Stimulated activated CD8-positive, alpha-beta memory T cell treated with anti-CD3 and anti-CD28 coated beads, Interleukin-4, amount 100 ng/mL, for 24 hours (primary cell): ENCODE measurements around the gene BMPR1B.
"Not testable (repeated sequence)": the region's sequence is repeated elsewhere in the genome, so short reads cannot be mapped to it uniquely, and the experiment has no call there.

Source experiments
- DNase-seq: peaks from one replicate; pipeline ENCODE4 v3.0.0-alpha.2; 2020; ENCODE audit warnings: low read depth

Gene BMPR1B

DNA sequence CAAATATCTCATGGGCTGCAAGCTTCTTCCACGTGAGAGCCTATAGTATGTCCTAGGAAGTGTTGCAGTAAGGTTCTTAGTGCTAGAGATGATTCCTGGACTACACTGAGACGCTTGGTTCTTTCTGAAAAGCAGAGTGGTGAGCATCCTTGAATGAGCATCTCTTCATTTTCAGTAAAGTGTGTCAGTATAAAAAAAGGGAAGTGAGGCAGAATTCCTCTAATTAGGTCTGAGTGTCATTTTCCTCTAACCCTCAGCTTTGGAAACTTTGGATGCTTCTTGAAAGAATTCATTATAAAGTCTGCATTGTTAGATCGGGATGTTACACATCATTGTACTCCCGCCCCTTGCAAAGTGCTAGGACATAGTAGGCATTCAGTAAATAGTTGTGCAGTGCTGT, 5.2 kb downstream of the BMPR1B start:
- DNase-seq = no peak

DNA sequence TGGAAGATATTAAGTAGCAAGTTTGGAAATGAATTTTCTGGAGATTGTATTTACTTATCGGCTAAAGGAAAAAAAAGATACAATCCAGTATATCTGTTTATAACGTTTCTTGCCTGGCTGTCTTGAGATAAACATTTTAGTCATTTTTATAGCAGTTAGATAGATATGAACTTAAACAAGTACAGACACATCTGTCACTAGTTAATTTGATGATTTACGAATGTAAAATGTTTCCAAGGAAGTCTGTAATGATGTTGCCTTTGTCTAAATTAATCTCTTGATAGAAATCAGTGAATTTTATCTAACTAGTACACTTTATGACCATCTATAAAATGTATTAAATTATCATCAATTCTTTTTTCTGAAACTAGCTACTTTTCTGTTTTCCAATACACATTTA, 5.7 kb downstream of the BMPR1B start:
- no peak for DNase-seq

DNA sequence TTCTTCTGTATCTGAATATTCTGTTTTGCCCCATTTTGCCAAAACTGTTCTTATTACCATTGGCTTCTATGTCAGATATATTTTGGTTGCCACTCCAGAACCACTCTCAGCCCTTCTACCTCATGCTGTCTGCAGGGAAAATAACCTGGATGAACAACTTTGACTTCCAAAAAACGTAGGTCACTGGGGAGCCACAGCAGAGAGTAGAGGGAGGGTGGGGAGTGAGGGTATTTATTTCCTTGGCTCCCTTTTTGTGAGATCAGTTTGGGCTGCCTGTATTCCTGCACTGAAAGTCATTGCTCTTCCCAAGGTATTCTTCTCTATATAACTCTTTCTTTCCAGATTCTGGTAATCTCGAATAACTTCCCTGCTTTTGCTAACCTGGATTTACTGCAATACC, 6.3 kb downstream of the BMPR1B start:
- no peak for DNase-seq

DNA sequence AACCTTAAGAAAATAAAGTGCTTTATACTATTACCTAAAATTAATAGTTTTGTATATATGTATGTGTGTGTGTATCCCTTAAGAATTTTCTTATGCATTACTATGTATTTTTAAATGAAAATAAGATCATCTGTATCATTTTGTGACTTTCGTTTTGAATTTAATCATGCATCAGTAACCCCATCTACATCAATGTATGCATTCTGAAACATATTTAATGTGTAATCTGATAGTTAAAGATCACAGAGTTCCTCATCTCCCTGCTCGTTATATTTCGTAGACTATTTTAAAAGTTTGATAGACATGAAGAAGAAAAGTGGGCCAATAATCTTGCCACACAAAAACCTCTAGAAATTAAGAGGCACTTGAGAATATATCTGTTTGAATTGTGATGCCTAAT, 7.4 kb downstream of the BMPR1B start:
- no peak for DNase-seq

DNA sequence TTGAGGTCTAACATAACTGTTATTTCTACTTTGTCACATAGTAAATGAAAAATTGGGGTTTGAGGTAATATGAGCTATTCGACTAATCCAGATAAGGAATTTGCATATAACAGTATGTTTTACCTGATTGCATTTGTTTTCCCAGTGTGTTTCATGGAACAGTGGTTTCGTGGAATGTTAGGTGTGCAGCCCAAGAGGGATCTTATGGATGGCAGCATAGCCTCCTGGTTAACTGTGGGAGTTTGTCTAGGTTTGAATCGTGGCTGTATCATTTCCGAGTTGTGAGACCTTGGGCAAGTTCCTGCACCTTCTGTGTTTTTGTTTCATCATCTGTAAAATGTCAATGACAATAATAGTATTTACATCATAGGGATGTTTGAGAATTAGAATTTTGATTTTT, 7.9 kb downstream of the BMPR1B start:
- DNase-seq = no peak

DNA sequence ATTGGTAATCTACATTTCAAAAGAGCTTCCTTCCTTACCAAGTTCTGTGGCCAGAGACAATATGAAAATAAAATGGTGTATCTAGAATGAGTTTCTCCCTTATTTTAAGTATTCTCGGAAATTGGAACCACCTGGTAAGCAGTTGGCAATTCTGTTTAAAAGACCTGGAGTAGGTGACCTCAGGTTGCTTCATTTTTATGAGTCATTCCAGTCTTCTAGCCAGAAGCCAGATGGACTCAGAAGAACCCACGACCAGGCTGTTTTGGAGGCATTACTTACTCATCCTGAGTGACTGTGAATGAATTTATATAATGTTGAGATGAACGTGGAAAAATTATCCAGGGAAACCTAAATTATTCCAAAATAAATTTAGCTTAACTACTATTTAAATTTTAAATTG, 9.1 kb downstream of the BMPR1B start:
- no peak for DNase-seq

DNA sequence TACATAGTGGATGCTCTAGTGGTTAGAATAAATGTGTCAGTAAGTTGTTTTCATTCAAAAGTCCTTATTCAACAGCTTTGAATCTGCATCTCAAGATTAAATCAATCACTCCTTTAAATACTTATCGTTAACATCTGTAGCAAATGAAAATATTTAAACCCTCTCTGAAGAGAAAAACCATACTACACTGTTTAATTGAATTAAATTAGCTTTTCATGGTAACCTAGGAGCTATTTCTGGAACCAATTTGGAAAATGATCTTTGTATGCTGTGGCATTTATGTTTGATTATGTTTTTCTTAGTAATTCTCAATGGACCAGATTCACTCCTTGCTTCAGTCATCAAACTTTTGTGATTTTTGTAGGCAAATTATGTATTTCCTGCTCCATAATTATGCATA, 9.7 kb downstream of the BMPR1B start:
- no peak for DNase-seq

DNA sequence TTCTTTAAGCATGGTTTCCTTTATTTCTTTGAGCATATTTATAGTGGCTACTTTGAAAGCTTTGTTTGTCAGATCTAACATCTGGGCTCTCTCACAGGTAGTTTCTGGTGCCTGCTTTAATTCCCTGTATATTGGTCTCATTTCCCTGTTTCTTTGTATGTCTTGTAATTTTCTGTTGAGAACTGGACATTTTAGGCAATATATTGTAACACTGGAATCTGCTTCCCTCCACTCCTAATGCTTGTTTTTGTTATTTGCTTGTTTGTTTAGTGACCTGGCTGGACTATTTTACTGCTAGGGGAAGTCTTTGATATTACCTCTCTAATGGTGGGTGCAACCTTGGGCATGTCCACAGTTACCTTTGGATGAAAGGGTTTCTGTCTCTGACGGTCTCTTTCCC, 25.0 kb downstream of the BMPR1B start:
- no peak for DNase-seq

DNA sequence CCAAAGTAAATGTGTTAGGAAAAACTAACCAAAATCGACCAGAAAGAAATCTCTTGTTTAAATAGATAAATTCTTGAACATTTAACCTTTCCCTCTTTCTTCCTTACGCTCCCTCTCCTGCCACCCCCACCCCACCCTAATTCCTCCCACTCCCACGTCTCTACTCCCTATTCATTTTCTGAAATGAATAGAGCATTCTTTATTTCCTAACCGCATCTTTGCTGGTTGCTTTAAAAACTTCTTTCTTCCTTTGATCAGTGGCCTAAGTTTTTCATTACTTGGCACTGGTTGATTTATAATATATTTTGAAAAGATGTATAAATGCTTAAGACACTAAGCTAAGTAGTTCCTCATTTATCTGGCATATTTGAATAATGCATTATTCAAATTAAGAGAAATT, 33.9 kb downstream of the BMPR1B start:
- no peak for DNase-seq

DNA sequence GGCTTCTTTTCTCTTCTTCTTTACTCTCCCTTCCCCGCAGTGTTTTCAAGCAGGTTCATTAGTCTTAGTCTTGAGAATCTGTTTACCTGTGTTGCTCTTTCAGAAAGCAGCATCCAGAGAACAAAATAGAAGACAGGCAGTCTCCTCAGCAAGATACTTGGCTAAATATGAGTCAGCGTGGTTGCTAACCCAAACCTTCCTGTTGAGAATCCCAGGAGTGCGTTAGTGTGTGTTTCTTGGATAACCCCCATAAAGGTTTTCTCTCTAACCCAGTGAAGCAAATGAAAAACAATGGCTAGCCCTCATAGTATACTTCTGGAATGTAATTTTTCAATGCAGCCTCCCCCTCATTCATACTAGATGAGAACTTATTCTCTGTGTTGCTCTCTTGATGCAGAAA, 41.1 kb downstream of the BMPR1B start:
- no peak for DNase-seq

DNA sequence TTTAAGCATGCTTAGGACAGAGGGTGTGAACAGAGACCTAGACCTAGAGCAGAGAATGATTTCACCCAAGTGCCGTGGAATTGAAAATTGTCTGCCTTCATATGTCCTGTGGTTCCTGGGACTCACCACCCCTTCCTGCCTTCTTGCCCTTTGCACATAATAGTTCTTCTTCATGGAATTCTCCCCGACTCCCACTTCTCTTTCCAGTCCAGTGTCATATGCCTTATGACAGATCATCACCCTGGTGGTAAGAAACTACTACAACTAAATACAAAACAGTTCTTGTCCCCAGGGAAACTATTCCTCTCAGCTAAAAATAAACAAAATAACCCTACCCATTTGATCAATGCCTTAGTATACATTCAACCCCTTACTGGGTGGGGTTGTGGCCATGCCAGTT, 43.3 kb downstream of the BMPR1B start:
- DNase-seq = no peak

DNA sequence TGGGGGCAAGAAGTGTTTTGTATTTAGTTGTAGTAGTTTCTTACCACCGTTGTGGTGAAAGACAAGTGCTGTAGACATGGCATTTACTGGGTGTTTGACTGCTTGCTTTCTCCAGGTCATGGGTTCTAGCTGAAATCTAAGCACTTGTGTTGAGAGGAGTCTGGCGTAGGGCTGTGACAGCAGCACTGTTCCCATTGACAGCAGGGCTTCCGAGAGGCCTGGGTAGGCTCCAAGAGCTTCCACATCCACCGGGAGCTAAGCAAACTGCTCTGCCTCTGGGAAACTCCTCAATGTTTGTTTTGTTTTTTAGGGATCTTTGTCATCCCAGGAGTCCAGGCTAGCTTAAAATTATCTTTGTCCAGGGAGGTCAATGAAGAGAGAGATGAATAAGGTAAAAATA, 44.3 kb downstream of the BMPR1B start:
- DNase-seq = no peak

DNA sequence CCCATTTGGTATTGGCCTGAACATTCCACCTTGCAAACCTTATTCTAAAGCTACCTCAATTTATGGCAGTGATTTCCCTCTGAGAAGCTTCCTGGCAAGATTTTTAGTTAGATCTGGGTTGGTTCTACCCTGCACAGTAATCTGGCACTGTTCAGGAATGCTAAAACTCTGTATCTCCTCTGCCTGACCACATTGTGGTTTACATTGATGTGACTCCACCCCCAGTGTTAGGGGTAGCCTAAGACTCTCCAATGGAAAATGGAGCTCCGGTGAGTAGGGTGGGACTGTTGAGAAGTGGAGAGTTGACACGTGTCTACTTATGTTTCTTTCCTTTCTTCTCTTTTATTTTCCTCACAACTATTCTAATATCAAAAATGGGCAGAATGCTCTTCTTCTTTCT, 45.4 kb downstream of the BMPR1B start:
- DNase-seq = no peak

DNA sequence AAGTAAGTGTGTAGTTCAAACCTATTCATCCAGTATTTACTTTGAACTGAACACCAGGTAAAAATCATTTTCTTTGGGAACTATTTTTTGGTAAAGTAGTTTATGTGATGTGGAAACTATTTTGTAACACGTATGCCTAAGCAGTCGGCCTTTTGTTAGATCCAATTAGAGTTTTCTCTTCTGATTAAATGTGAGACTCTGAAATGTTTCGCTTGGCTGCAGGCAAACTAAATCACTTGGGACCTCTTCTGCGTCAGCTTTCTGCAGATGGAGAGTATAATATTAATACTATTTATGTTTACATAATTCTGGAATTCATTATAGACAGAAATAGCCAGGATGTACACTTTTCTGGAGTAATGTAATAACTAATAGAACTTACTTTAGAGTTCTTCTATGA, 46.9 kb downstream of the BMPR1B start:
- DNase-seq = no peak

DNA sequence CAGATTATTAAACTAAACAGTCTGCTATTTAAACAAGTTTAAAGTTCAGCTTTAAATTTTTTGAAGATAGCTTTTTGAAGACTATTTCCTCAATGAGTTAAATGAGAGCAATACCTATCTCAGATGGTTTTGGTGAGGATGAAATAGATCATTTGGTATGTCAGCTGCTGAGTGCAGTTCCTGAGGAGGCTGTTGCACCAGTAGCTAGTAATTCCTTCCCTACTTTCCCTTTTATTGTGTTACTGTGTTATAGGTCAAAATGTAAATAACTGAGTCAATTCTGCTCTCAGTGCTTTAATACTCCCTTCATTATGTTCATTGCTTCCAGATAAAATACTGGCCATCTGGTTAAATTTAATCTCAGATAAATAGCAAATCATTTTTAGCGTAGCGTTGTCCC, 48.6 kb downstream of the BMPR1B start:
- DNase-seq = no peak

DNA sequence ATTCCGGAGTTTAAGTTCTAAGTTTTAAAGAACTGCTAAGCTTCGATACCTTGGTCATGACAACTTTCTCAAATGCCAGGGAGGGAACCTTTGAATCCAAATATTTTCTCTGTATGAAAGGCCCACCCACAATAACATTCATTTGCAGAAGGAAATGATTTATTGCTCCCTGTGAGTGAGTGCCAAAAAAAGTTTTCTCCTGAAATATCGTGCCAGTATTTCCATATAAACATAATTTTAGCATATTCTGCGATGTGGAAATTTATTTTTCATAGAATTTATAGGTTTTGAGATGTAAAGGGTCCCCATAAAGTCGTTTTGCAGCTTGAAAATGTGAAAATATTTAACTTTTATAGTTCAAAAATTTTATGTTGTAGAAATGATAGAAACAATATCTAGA, 53.9 kb downstream of the BMPR1B start:
- no peak for DNase-seq

DNA sequence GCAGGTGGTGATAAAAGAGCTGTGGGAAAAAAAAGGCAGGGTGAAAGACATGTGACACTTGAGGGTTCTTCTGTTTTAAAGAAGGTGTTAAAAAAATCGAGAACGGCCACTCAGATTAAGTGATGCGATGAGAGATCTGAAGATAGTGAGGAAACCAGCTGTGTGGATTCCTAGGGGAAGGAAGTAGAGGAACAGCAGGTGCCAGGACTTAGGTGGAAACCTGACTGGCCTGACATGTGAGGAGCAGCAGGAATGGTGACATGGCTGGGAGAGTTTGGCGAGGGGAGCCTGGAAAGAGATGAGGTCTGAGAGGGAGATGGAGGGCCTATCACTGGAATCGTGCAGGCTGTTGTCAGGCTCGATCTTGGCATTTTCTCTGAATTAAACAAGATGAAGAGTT, 55.5 kb downstream of the BMPR1B start:
- no peak for DNase-seq

DNA sequence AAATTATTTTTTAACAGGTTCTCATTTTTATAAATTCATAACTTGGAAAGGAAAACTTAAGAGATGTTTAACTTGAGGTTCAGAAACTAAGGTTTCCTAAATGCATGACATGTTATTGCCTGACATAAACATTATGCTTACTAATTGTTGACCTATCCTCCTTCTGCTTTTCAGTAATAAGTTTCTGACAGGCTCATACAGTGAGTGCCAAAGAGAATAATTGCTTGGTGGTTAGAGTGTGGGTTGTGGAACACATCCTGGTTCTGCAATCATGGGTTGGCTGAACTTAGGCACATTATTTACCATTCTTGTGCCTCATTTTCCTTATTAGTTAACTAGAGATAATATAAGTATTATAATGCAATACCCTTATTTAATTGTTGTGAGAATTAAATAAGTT, 56.5 kb downstream of the BMPR1B start:
- DNase-seq = no peak

DNA sequence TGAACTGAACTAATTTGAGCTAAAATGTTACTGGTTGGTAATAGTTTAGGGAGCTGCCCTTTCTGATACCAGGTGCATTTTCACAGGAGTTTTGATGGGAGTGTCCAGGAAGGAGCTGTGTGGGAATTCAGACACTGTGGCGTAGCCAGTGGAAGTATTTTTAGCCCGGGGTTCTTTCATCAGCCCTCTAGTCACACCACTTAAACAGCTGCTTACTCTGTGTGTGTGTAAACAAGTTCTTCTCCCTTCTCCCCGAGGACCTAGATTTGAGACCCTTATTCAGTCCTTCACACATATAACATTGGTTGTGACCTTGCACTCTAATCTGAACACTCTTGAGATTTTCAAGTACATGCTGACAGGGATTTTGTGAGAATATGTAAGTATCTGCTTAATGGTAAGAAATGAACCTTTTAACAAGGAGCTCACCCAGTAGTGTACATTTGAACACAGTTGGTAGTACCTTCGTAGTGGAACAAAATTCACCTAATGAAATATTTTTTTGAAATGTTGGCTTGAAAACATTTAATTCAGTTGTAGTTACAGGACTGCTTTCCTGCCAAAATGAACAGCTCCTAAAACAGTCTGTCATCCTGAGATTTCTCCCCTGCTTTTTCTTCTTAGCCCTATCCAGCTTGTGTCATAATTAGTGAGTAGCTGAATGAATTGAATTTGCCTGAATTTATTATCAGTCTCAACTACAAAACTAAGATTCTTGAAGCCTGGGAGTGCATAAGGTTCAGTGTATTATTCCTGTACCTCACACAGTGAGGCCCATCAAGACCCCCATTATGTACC, 61.8 kb downstream of the BMPR1B start:
- no peak for DNase-seq

DNA sequence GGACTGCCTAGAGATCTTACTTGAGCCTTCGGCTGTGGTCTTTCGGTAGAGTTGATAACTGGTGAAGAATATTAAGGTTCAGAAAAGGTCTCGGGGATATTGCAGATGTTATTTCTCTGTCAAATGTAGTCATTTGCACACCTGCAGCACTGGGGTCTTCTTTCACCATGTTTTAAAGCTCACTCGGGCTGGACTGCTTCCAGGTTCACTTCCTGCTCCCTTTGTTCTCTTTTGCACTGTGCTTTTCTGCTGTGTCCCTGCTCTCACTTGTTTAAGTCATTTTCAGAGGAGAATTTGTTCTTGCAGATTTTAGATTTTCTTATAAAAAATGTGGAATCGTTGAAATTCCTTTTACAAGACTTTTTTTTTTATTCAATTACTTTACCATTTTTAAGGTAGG, 68.5 kb downstream of the BMPR1B start:
- DNase-seq = no peak

DNA sequence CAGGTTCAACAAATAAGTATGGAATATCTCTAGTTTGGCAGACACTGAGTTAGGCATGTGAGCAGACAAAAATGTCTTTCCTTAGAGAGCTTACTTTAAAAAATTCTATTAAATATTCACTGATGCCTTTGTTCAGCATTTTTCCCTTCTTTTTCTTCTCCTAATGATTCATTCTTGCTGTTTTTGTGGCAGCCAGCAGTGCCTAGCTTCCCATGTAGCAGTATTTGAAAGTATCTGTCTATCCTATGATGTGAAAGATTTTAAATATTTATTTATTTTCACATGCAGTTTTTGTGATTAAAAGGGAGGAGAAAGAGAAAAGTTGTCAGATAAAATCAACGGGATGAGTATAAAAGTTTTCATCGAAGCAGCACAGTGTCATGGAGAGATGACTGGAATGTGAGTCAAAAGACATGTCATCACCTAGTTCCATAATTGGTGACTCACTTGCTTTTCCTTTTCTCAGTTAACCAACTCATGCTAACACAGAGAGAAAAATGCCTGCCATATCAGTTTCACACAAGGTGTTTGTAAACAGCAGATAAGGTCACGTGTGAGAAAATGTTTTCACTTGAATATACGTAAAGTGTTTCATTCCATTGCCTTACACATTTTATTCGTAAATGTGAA, 69.8 kb downstream of the BMPR1B start:
- DNase-seq = no peak

DNA sequence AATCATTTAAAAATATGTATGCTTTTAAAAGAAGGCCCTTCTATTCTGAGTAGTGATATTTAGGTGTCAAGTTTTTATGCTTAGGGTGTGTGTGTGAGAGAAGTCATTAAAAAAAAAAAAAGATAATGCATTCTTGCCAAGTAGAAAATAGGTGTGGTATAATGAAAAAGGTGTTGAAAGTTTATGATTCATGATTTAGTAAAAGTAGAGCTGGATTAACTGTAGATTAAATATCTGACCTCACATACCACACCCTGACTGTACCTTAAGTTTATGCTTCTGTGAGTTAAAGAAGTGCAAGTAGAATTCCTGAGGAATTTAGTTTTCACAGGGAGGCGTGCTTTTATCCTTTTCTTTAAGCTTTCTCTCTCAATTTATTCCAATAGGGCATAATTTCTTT, 71.1 kb downstream of the BMPR1B start:
- no peak for DNase-seq

DNA sequence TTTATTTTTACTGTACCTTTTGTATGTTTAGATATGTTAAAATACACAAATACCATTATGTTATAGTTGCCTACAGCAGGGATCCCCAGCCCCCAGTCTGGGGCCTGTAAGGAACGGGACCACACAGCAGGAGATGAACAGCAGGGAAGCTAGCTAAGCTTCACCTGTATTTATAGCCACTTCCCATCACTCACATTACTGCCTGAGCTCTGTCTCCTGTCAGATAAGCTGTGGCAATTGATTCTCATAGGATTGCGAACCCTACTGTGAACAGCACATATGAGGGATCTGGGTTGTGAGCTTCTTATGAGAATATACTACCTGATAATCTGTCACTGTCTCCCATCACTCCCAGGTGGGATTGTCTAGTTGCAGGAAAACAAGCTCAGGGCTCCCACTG, 73.9 kb downstream of the BMPR1B start:
- DNase-seq = no peak

DNA sequence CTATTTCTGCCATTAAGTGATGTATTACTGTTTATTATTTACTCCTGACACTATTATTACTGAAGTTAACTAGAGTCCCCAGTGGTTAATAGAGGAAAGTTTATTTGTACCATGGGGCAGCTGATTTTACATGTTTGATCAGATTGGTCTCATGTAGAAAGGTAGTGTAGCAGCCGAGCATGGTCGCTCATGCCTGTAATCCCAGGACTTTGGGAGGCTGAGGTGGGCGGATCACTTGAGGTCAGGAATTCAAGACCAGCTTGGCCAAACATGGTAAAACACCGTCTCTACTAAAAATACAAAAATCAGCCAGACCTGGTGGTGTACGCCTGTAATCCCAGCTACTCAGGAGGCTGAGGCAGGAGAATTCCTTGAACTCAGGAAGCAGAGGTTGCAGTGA, 74.6 kb downstream of the BMPR1B start:
- DNase-seq = not testable (repeated sequence)
